T-helper 2 cell treated with Interferon-gamma antibody and Interleukin-4, amounts not matched to agents 5 μg/mL and 100 μg/mL, for 36 hours (primary cell): ENCODE data around the gene FKBP2.

Experiments
- DNase-seq: peaks from one replicate; pipeline ENCODE4 v3.0.0; 2021; ENCODE audit warnings: low spot score
- H3K27ac Mint-ChIP-seq: one replicate; pipeline ENCODE4 v1.8.0; 2021; ENCODE audit warnings: mild to moderate bottlenecking, mixed read lengths
- H3K27me3 Mint-ChIP-seq: one replicate; pipeline ENCODE4 v1.8.0; 2021; ENCODE audit warnings: low read depth, mixed read lengths
- H3K36me3 Mint-ChIP-seq: one replicate; pipeline ENCODE4 v1.8.0; 2021; ENCODE audit warnings: low read depth, mixed read lengths
- H3K4me1 Mint-ChIP-seq: one replicate; pipeline ENCODE4 v1.8.0; 2021; ENCODE audit warnings: low read depth, mixed read lengths
- H3K4me3 Mint-ChIP-seq: one replicate; pipeline ENCODE4 v1.8.0; 2022; ENCODE audit warnings: mild to moderate bottlenecking, moderate library complexity, mixed read lengths
- H3K9me3 Mint-ChIP-seq: one replicate; pipeline ENCODE4 v1.8.0; 2021; ENCODE audit warnings: mixed read lengths

Gene FKBP2

DNA sequence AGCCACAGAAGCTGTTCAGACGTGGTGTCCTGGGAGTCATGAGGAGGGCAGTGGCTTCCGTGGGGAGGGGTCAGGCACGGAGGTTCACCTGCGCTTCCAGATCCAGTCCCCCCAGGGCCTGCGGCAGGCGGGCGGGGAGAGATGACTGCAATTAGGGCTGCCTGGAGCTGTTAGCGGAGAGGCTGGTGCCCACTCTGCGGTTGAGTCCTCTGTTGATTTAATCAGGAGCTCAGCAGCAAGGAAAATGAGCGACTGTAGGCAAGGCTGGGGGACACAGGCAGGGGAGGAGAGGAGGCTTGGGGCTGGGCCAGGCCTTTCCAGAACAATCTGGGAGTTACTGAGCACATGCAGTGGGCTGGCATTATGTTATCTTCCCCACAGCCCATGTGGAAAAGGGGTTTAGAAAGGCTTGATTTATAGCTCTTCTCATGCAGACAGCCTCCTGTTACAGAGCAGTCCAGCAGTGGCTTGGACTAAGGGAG is 23.5 kb downstream of the FKBP2 start:
- Mint-ChIP-seq H3K4me1 (peaks cover 14% of the 10 kb centered on the region), H3K27me3 (no peaks in the 10 kb centered on the region), H3K4me3 (no peak overlapping the region), H3K9me3 (no peaks in the 10 kb centered on the region), H3K36me3 (peaks cover 18% of the 10 kb centered on the region), H3K27ac (no peak overlapping the region)
- DNase-seq, result no peak

DNA sequence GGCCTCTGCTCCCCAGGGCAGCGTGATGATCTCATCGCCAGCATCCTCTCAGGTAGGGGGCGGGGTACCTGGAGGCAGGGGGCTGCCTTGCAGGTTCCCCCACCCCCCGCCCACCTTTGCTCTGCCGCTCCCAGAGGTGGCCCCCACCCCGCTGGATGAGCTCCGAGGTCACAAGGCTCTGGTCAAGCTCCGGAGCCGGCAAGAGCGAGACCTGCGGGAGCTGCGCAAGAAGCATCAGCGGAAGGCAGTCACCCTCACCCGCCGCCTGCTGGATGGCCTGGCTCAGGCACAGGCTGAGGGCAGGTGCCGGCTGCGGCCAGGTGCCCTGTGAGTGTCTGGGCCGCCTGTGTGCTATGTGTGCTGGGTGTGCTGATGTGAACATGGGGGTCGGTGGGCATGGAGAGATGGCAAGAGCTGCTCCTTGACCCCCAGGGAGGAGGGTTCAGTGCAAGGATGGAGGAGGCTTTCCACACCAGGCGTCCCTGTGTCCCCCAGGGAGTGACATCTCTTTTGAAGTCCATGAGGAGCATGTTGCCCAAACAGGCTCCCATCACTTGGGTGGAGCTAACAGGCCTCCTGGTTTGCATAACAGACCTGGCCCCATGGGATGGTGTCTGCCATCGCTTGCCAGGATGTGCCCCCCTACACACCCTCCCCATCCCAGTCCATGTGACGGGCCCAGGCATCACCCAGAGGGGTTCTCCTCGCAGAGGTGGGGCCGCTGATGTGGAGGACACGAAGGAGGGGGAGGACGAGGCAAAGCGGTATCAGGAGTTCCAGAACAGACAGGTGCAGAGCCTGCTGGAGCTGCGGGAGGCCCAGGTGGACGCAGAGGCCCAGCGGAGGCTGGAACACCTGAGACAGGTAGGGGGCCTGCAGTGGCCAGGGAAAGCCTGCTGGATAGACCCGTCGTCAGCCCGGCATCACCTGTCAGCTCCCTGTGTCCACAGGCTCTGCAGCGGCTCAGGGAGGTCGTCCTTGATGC is 24.6 kb downstream of the FKBP2 start:
- peaks cover 13% of the 10 kb centered on the region for H3K36me3 Mint-ChIP-seq
- H3K27me3 Mint-ChIP-seq, result no peaks in the 10 kb centered on the region
- DNase-seq, result no peak
- no peak overlapping the region for H3K4me3 Mint-ChIP-seq
- peaks cover 18% of the 10 kb centered on the region for H3K4me1 Mint-ChIP-seq
- H3K9me3 Mint-ChIP-seq, result no peaks in the 10 kb centered on the region
- no peak overlapping the region for H3K27ac Mint-ChIP-seq

DNA sequence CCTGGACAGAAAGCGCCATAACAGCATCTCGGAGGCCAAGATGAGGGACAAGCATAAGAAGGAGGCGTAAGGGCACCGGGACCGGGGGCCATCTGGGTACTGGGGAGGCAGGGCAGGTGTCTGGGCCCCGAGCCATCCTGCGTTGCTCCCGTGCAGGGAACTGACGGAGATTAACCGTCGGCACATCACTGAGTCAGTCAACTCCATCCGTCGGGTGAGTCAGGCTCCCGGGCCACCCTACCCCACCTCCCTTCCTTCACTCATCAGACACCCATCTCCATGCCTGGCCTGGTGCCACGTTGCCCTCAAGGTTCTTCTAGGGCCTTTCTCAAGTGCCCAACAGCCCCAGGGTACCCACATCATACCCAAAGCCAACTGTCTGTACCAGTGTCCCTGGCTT is 25.4 kb downstream of the FKBP2 start:
- no peaks in the 10 kb centered on the region for H3K27me3 Mint-ChIP-seq

DNA sequence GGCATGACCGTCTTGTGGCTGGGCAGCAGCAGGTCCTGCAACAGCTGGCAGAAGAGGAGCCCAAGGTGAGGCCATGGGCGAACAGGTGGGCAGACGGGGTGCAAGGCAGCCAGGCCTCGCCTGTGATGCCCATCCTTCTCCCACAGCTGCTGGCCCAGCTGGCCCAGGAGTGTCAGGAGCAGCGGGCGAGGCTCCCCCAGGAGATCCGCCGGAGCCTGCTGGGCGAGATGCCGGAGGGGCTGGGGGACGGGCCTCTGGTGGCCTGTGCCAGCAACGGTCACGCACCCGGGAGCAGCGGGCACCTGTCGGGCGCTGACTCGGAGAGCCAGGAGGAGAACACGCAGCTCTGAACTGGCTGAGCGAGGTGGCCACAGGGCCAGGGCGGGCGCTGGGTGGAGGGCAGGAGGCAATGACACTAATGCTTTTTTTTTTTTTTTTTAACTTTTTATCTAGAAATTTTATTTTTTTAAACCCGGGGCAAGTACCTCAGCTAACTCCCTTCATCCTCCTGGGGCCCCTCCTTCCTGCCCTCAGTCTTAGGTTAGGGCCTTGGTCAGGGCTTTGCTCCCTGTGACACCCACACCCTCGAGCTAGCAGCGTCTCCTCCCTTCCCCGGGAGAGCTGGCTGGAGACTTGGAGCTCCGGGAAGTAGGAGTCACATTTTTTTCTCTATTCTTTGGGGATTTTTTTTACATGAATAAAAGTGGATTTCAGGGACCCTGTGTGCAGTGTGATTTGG is 26.5 kb downstream of the FKBP2 start:
- H3K4me1 Mint-ChIP-seq, result peaks cover 23% of the 10 kb centered on the region
- H3K36me3 Mint-ChIP-seq, result peaks cover 9% of the 10 kb centered on the region
- no peak for DNase-seq
- peak overlapping the region; percentile 96 for H3K27ac Mint-ChIP-seq
- no peaks in the 10 kb centered on the region for H3K27me3 Mint-ChIP-seq
- no peak overlapping the region for H3K4me3 Mint-ChIP-seq
- no peaks in the 10 kb centered on the region for H3K9me3 Mint-ChIP-seq

More for the DNA sequence above, 25.4 kb downstream of the FKBP2 start:
- no peak overlapping the region for H3K4me3 Mint-ChIP-seq
- H3K36me3 Mint-ChIP-seq, result peaks cover 13% of the 10 kb centered on the region
- no peak for DNase-seq
- no peaks in the 10 kb centered on the region for H3K9me3 Mint-ChIP-seq
- peaks cover 18% of the 10 kb centered on the region for H3K4me1 Mint-ChIP-seq
- no peak overlapping the region for H3K27ac Mint-ChIP-seq

DNA sequence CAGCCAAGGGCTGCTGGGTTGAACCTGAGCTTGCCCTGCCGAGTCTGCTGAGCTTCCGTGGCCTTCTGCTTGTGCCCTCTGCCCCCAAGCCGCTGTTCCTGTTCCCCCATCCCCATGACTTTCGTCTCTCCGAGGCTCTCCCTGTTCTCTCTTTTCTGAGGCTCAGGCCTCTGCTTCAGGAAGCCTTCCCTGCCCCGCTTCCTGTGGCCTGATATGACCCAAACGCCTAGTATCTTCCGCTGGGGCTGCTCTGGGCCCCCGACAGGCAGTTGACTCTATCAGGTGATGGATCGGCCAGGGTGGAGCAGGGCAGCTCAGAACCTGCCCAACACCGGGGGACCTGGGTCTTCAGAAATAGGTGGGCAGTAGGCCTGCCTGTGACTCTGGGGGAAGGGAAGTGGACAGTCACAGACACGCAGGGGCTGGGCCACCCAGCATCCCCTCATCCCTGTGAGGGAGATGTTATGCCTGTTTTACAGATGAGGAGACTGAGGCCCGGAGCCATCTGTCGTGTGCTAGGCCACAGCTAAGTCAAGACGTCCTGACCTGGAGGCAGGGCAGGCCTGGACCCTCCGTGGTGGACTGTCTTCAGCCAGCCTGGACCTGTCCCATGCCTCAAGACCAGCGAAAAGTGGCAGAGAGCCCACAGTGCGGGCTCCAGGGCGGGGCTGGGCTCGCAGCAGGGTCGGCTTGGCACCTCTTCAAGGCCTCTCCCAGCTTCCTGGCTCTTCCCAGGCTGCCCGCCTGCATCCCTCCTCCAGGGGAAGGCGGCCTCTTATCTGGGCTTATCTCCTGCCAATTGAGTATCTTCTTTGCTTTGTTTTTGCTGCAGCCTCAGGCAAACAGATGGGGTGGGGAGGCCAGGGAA is 27.4 kb downstream of the FKBP2 start:
- H3K4me3 Mint-ChIP-seq, result peak overlapping the region; percentile 96
- no peak for DNase-seq
- peaks cover 24% of the 10 kb centered on the region for H3K4me1 Mint-ChIP-seq
- H3K36me3 Mint-ChIP-seq, result peaks cover 7% of the 10 kb centered on the region
- no peaks in the 10 kb centered on the region for H3K9me3 Mint-ChIP-seq
- peak overlapping the region; percentile 96 for H3K27ac Mint-ChIP-seq
- no peaks in the 10 kb centered on the region for H3K27me3 Mint-ChIP-seq

DNA sequence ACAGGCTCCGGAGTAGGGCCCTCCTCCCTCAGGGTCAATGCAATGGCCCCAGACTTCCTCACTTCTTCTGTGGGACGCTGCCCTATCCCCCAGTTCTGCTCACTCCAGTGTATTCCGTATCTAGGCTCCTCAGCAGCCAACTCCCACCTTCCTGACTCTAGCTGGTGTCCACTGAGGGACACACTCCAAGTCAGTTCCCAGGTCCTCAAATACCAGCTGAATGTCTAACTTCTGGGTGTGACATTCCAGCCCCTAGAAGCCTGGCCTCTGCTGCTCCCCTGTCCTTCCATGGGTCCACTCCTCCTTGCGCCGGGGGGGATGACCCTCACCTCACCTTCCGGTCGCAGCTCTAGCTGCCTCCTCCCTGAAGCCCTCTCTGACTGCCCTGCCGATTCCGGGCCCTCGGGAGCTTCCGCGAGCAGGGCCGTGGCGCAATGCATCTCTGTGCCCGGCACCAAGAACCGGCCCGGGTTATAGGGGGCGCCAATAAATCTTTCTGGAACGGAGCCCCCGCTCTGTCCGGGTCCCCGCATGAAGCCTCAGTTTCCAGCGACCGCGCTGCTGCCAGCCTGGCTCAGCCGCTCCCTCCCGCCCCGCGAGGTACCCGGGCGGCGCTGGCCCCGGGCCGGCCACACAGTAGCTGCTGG is 28.1 kb downstream of the FKBP2 start:
- peaks cover 24% of the 10 kb centered on the region for H3K4me1 Mint-ChIP-seq
- H3K9me3 Mint-ChIP-seq, result no peaks in the 10 kb centered on the region
- peak overlapping the region; percentile 96 for H3K4me3 Mint-ChIP-seq
- H3K27ac Mint-ChIP-seq, result peak overlapping the region; percentile 96
- H3K27me3 Mint-ChIP-seq, result no peaks in the 10 kb centered on the region
- H3K36me3 Mint-ChIP-seq, result peaks cover 7% of the 10 kb centered on the region
- DNase-seq, result peak; percentile 58

DNA sequence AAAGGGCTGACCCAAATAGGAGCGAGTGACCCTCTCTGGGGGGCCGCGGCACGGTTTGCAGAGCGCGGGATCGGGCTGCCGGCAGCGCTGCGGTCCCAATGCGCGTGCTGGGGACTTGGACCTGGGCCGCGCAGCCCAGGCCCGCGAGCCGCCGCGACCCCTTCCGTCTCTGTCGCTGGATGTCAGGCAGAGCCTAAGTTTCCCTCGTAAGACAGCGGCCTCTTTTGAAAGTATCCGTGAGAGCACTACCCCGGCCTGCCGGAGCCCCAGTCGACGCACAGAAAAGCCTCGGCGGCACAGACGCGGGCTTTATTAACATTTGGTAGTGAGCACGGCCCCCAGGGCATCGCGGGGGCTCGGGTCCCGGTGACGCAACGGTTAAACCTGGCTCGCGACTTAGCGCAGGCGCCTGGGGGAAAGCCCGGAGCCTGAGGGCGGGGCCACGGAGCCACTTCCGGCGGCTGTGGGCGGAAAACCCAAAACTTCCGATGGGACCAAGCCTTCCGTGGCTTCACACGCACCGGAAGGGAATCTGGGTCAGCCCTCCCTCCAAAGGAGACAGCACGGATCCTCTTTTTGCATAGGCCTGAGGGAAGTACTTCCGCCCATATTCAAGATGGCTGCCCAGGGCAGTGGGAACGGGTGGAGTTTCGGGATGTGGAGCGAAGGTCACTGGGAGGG is 28.8 kb downstream of the FKBP2 start:
- Mint-ChIP-seq H3K36me3 (peaks cover 7% of the 10 kb centered on the region), H3K4me1 (peaks cover 24% of the 10 kb centered on the region), H3K4me3 (peak overlapping the region; percentile 96), H3K27me3 (no peaks in the 10 kb centered on the region), H3K9me3 (no peaks in the 10 kb centered on the region), H3K27ac (peak overlapping the region; percentile 96)
- peak; percentile 98 for DNase-seq

DNA sequence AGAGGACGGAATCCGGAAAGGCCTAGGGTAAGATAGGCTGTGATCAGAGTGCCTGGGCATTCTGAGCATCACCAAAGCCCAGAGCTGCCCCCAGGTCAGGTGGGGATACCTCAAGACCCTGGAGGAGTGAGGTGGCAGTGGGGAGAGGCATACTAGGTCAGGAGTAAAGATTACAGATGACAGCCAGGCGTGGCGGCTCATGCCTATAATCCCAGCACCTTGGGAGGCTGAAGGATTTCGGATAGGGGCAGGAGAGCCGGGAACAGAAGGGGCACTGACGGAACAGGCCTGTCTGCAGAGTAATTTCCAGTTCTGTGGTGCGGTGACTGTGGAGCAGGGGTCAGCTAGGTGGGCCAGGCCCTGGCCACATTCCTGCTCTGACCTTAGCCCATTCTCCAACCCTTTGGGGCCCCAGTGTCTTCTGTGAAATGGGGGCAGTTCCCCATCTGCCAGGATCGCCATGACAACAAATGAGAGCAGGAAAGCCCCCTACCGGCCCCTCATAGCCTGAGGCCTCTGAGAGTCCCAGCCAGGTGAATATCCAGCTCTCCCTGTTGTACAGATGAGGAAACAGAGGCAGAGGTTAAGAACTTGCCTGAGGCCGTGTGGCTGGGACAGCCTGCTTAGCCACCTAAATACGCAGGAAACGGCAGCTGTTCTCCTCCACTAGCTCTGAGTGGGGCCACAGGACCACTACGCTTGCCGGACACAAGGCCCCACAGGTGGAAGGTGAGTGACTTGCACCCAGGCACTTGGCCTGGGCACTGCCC is 34.3 kb downstream of the FKBP2 start:
- H3K36me3 Mint-ChIP-seq, result peaks cover 9% of the 10 kb centered on the region
- no peak overlapping the region for H3K27ac Mint-ChIP-seq
- H3K9me3 Mint-ChIP-seq, result no peaks in the 10 kb centered on the region
- H3K27me3 Mint-ChIP-seq, result no peaks in the 10 kb centered on the region
- H3K4me1 Mint-ChIP-seq, result peaks cover 8% of the 10 kb centered on the region
- no peak for DNase-seq
- H3K4me3 Mint-ChIP-seq, result no peak overlapping the region

DNA sequence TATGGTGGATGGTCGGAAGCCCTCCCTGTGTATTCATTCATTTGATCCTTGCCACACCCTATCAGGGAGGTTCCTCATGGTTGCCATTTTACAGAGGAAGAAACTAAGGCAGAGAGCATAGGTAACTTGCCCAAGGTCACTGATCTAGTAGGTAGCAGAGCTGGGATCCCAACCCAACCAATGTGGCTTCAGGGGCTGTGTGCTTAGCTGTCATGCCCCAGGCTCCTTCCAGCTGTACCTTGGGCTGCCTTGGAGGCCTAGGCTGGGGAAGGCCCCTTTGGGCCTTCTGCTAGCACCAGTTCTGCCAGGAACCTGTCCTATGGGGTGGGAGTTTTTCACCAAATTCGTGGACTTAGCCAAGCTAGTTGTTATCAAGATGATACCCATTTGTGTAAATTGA is 34.9 kb downstream of the FKBP2 start:
- no peak overlapping the region for H3K27ac Mint-ChIP-seq
- peaks cover 8% of the 10 kb centered on the region for H3K36me3 Mint-ChIP-seq
- H3K4me3 Mint-ChIP-seq, result no peak overlapping the region
- H3K4me1 Mint-ChIP-seq, result peaks cover 7% of the 10 kb centered on the region
- no peaks in the 10 kb centered on the region for H3K9me3 Mint-ChIP-seq
- H3K27me3 Mint-ChIP-seq, result no peaks in the 10 kb centered on the region
- no peak for DNase-seq

DNA sequence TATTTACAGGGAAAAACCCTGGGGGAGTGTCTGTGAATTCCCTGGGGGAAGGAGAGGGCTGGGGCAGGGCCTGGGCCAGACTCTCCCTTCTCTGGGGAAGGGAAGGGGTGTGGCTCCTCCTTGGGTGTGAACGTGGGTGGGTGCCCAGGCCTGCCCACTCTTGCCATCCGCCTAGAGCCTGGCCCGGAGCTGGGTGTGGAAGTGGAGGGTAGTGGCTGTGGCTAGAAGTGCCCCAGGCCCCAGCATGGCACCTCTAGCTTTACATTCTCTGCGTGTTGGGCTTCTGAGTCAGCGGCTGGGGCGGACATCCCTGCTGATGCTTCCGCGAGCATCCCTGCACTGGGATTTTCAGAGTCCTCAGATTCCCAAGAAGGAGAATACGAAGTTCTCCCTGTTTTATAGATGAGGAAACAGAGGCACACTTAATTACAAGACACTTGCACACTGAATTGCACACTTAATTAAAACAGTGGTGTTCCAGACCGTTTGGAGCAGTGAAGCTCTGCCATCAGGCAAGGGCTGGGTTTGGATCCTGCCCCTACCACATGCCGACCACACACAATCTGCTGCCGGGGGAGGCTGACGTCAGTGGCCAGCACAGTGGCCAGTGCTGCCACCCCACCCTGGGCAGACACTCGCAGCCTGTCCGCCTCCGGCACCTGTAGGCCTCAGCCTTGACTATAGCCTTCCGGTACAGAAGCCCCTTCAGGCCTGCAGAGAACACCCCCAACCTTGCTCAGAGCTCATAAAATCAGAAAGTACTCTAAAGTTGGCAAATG is 35.9 kb downstream of the FKBP2 start:
- H3K36me3 Mint-ChIP-seq, result peaks cover 12% of the 10 kb centered on the region
- no peak overlapping the region for H3K27ac Mint-ChIP-seq
- H3K9me3 Mint-ChIP-seq, result no peaks in the 10 kb centered on the region
- DNase-seq, result no peak
- peaks cover 5% of the 10 kb centered on the region for H3K4me1 Mint-ChIP-seq
- H3K27me3 Mint-ChIP-seq, result no peaks in the 10 kb centered on the region
- H3K4me3 Mint-ChIP-seq, result no peak overlapping the region

DNA sequence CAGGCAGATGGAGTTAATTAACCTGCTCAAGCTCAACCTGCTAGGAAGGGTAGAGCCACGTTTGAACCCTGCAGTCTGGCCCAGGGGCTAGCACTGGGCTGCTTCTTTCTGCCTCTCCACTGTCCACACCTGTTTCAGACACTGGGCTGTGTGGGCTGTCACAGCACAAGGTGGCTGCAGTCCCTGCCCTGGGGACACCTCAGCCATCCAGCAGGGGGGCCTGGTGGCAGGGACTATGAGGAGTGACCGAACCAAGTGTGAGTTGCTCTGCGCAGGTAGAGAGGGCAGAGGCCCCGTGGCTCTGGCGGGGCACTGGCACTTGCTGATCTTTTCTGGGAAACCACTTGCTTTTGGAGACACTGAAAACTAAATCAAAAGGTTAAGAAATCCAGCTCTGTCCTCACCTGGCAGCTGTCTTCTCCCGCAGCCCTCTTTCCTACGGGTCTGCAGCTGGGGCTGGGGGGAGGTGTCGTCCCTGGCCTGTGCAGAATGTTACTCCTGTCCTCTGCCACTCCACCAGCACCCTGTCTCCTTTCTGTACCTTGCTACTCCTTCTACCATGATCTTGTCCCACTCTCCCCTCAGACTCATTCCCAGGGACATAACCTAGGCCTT is 37.8 kb downstream of the FKBP2 start:
- peaks cover 14% of the 10 kb centered on the region for H3K36me3 Mint-ChIP-seq
- no peak for DNase-seq
- no peak overlapping the region for H3K4me3 Mint-ChIP-seq
- no peaks in the 10 kb centered on the region for H3K9me3 Mint-ChIP-seq
- H3K27me3 Mint-ChIP-seq, result no peaks in the 10 kb centered on the region
- no peak overlapping the region for H3K27ac Mint-ChIP-seq
- H3K4me1 Mint-ChIP-seq, result peaks cover 6% of the 10 kb centered on the region
